Astrocyte of the cerebellum (primary cell): Measurements from ENCODE around the gene CASP4.
"Not testable (repeated sequence)": the region's sequence is repeated elsewhere in the genome, so short reads cannot be mapped to it uniquely, and the experiment has no call there.

Experiments
- DNase-seq: peaks from one replicate; pipeline ENCODE4 v3.0.0-alpha.2; 2011; ENCODE audit warnings: low read depth
- H3K4me3 ChIP-seq: 2 replicates; pipeline ENCODE4 v1.5.1; 2011; ENCODE audit warnings: mild to moderate bottlenecking, low read depth, low read length, moderate library complexity
- CTCF ChIP-seq: IDR thresholded peaks from 2 replicates; pipeline ENCODE4 v1.5.1; 2012; ENCODE audit warnings: low read length, low read depth, moderate library complexity, mild to moderate bottlenecking; ENCODE audit errors: missing control alignments
- in situ Hi-C: cut with HindIII; loops from 2 replicates; pipeline ENCODE4 v1.10.0; 2017; ENCODE audit warnings: low sequenced_read_pairs

CASP4 gene

GRCh38 chr11:104979839-104980238, 11.5 kb upstream of the CASP4 start:
- H3K4me3 ChIP-seq, result no peak overlapping the region
- TF ChIP-seq CTCF, result no peak
- no peak for DNase-seq
- in situ Hi-C loops, result no loop called here

GRCh38 chr11:104973616-104974015, 5.2 kb upstream of the CASP4 start:
- no peak for DNase-seq
- H3K4me3 ChIP-seq, result no peak overlapping the region
- in situ Hi-C loops, result no loop called here
- no peak for TF ChIP-seq CTCF

DNA sequence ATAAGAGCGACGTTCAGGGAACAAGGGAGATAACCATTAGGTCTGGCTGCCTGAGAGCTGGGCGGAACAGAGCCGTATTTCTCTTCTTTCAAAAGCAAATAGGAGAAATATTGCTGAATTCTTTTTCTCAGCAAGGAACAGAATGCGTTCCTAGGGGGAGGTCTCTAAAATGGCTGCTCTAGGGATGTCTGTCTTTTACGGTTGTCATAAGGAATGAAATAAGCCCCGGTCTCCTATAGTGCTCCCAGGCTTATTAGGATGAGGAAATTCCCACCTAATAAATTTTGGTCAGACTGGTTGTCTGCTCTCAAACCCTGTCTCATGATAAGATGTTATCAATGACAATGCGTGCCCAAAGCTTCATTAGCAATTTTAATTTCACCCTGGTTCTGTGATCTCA, 4.5 kb upstream of the CASP4 start:
- DNase-seq, in situ Hi-C loops, H3K4me3 ChIP-seq: not testable (repeated sequence)

DNA sequence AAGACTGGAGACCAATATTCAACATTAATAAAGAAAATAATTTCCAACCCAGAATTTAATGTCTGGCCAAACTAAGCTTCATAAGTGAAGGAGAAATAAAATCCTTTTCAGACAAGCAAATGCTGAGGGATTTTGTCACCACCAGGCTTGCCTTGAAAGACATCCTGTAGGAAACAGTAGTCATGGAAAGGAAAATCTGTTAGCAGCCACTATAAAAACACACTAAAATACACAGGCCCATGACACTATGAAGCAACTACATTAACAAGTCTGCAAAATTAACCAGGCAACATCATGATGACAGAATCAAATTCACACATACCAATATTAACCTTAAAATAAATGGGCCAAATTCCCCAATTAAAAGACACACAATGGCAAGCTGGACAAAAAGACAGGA, 2.4 kb upstream of the CASP4 start:
- no peak for TF ChIP-seq CTCF
- DNase-seq, result no peak
- H3K4me3 ChIP-seq, result no peak overlapping the region
- in situ Hi-C loops, result no loop called here

- no peak for DNase-seq
- in situ Hi-C loops, result no loop called here
- no peak for TF ChIP-seq CTCF
- no peak overlapping the region for H3K4me3 ChIP-seq
These were observed 742 bp upstream of the CASP4 start for GRCh38 chr11:104968856-104969776.

- no peak for TF ChIP-seq CTCF
- in situ Hi-C loops, result no loop called here
- no peak for DNase-seq
- H3K4me3 ChIP-seq, result peak overlapping the region; percentile 17
These were observed 630 bp downstream of the CASP4 start for GRCh38 chr11:104967534-104968354.

DNA sequence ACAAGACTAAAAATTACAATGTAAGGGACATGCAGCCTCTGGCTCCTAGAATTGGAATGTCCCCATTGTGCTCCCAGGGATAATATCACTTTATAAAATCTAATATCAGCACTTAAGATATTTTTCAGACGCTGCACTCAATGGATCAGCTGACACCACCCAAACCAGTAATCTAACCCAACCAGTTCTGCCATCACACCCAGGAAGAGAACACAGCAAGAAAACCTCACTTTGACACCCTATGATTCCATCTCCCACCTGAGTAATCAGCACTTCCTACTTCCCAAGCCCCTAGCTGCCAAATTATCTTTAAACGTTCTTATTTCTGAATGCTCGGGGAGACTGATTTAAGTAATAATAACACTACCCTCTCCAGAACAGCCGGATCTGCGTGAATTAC, 2.6 kb downstream of the CASP4 start:
- no peak for TF ChIP-seq CTCF
- DNase-seq, result no peak
- H3K4me3 ChIP-seq, result no peak overlapping the region
- in situ Hi-C loops, result no loop called here
